ENCODE measurements around the gene WDR18. TPM values are rescaled to one million over a fixed set of nuclear protein-coding genes. Genes with fewer than 3 reads are reported as not detected.
"Not testable (repeated sequence)": the region's sequence is repeated elsewhere in the genome, so short reads cannot be mapped to it uniquely, and the experiment has no call there.

Gene WDR18
- total RNA-seq, 4 donors from 2014 or later: 13.6 to 34.9 (median 17.3) TPM

- Histone ChIP-seq H3K4me3 (peak within 1 kb of the TSS; percentile 72 to 90), H3K9me3 (no peaks in the 10 kb centered on the region), H3K27ac (peak within 1 kb of the TSS; percentile 90 to 95), H3K36me3 (no peaks in the 10 kb centered on the region), H3K27me3 (no peaks in the 10 kb centered on the region), H3K4me1 (peaks cover 6 to 39% of the 10 kb centered on the region in 2 donors)
- peak in 2 of 4 experiments; percentile 4 to 39 for TF ChIP-seq CTCF (IDR thresholded peaks at IDR 0.05)
- TF ChIP-seq POLR2A (IDR thresholded peaks at IDR 0.05): peak; percentile 58 to 64
- peak; percentile 95 to 99 for DNase-seq
- intact Hi-C loops (cut with DNase I; ENCODE audit: low total_unique reads): no loop called here
Measured at GRCh38 chr19:1020868-1021425, 36.8 kb downstream of the WDR18 start, which contains the start of gene TMEM259. Gene TMEM259 (minus strand): TSS chr19:1021123. CDS start chr19:1020996, 127 bp downstream.

GRCh38 chr19:1023883-1024188 lies 39.7 kb downstream of the WDR18 start:
- Histone ChIP-seq H3K4me1 (peaks cover 3 to 11% of the 10 kb centered on the region in 2 donors), H3K27ac (peak overlapping the region in 1 of 2 donors; percentile 3)
- DNase-seq; H3K27me3 ChIP-seq; H3K36me3 ChIP-seq; H3K4me3 ChIP-seq; intact Hi-C loops (cut with DNase I; ENCODE audit: low total_unique reads); H3K9me3 ChIP-seq: not testable (repeated sequence)

- H3K4me3 ChIP-seq; DNase-seq; H3K27ac ChIP-seq; H3K27me3 ChIP-seq; H3K36me3 ChIP-seq; intact Hi-C loops (cut with DNase I; ENCODE audit: low total_unique reads); H3K9me3 ChIP-seq; H3K4me1 ChIP-seq: not testable (repeated sequence)
Measured at GRCh38 chr19:1025080-1025479, 40.9 kb downstream of the WDR18 start.

- peak; percentile 80 to 85 for DNase-seq
- intact Hi-C loops (cut with DNase I; ENCODE audit: low total_unique reads): no loop called here
- peak; percentile 77 to 95 for TF ChIP-seq POLR2A (IDR thresholded peaks at IDR 0.05)
- peak in 1 of 4 experiments; percentile 2 for TF ChIP-seq CTCF (IDR thresholded peaks at IDR 0.05)
- H3K27ac ChIP-seq: peak within 1 kb of the TSS; percentile 95
- no peaks in the 10 kb centered on the region for H3K27me3 ChIP-seq
- no peaks in the 10 kb centered on the region for H3K9me3 ChIP-seq
- no peaks in the 10 kb centered on the region for H3K36me3 ChIP-seq
- H3K4me3 ChIP-seq: peak within 1 kb of the TSS; percentile 85 to 89
- H3K4me1 ChIP-seq: peaks cover 0 to 6% of the 10 kb centered on the region in 2 donors
Measured at GRCh38 chr19:1025960-1026782, 42.0 kb downstream of the WDR18 start, which contains the start of gene CNN2. Gene CNN2 (plus strand): TSS chr19:1026608. CDS start chr19:1026662, 54 bp downstream.

GRCh38 chr19:1026783-1027649 lies 42.9 kb downstream of the WDR18 start:
- Histone ChIP-seq H3K4me3 (peak overlapping the region; percentile 85 to 89), H3K27ac (peak overlapping the region; percentile 95), H3K4me1 (peaks cover 0 to 6% of the 10 kb centered on the region in 2 donors), H3K9me3 (no peaks in the 10 kb centered on the region), H3K36me3 (no peaks in the 10 kb centered on the region), H3K27me3 (no peaks in the 10 kb centered on the region)
- TF ChIP-seq POLR2A (IDR thresholded peaks at IDR 0.05) (no peak), CTCF (IDR thresholded peaks at IDR 0.05) (no peak)
- DNase-seq: no peak
- intact Hi-C loops (cut with DNase I; ENCODE audit: low total_unique reads): no loop called here

Measured in uterus (tissue), 4 donors.